ENCODE data around the gene ENDOV.

ENDOV gene

GRCh38 chr17:80427366-80428282 lies 12.7 kb downstream of the ENDOV start:
- Histone ChIP-seq H3K4me3 (ENCODE audit: low read depth, low read length) (peak overlapping the region; percentile 40), H3K27ac (peak overlapping the region; percentile 87), H3K27me3 (ENCODE audit: insufficient read depth, low read depth, severe bottlenecking) (no peaks in the 10 kb centered on the region), H3K36me3 (no peaks in the 10 kb centered on the region; the same call in 1 of the 2 replicates), H3K9me3 (ENCODE audit: severe bottlenecking) (no peaks in the 10 kb centered on the region)
- peak; percentile 98 for DNase-seq
- TF ChIP-seq CTCF (IDR thresholded peaks at IDR 0.05; ENCODE audit: low read depth, low read length) = no peak

GRCh38 chr17:80428363-80428762 lies 13.4 kb downstream of the ENDOV start:
- H3K27me3 ChIP-seq (ENCODE audit: insufficient read depth, low read depth, severe bottlenecking) = no peaks in the 10 kb centered on the region
- H3K36me3 ChIP-seq = no peaks in the 10 kb centered on the region; the same call in 1 of the 2 replicates
- H3K27ac ChIP-seq = peak overlapping the region; percentile 87
- peak overlapping the region; percentile 40 for H3K4me3 ChIP-seq (ENCODE audit: low read depth, low read length)
- DNase-seq = peak; percentile 60
- no peak for TF ChIP-seq CTCF (IDR thresholded peaks at IDR 0.05; ENCODE audit: low read depth, low read length)
- H3K9me3 ChIP-seq (ENCODE audit: severe bottlenecking) = no peaks in the 10 kb centered on the region

- TF ChIP-seq CTCF (IDR thresholded peaks at IDR 0.05; ENCODE audit: low read depth, low read length) = no peak
- peak; percentile 49 for DNase-seq
- Histone ChIP-seq H3K9me3 (ENCODE audit: severe bottlenecking) (no peaks in the 10 kb centered on the region), H3K27me3 (ENCODE audit: insufficient read depth, low read depth, severe bottlenecking) (no peaks in the 10 kb centered on the region), H3K4me3 (ENCODE audit: low read depth, low read length) (no peak overlapping the region), H3K27ac (peak overlapping the region; percentile 87), H3K36me3 (no peaks in the 10 kb centered on the region; the same call in 1 of the 2 replicates)
Measured at GRCh38 chr17:80428796-80429195, 13.8 kb downstream of the ENDOV start.

GRCh38 chr17:80429356-80430275 lies 14.6 kb downstream of the ENDOV start:
- no peak for DNase-seq
- no peak for TF ChIP-seq CTCF (IDR thresholded peaks at IDR 0.05; ENCODE audit: low read depth, low read length)

GRCh38 chr17:80430446-80431245 lies 15.7 kb downstream of the ENDOV start:
- no peak overlapping the region for H3K4me3 ChIP-seq (ENCODE audit: low read depth, low read length)
- no peaks in the 10 kb centered on the region; the same call in 1 of the 2 replicates for H3K36me3 ChIP-seq
- no peak for DNase-seq
- no peak overlapping the region for H3K27ac ChIP-seq
- no peak for TF ChIP-seq CTCF (IDR thresholded peaks at IDR 0.05; ENCODE audit: low read depth, low read length)
- H3K27me3 ChIP-seq (ENCODE audit: insufficient read depth, low read depth, severe bottlenecking) = no peaks in the 10 kb centered on the region
- H3K9me3 ChIP-seq (ENCODE audit: severe bottlenecking) = no peaks in the 10 kb centered on the region

More at GRCh38 chr17:80429356-80430275, 14.6 kb downstream of the ENDOV start:
- Histone ChIP-seq H3K36me3 (no peaks in the 10 kb centered on the region; the same call in 1 of the 2 replicates), H3K4me3 (ENCODE audit: low read depth, low read length) (no peak overlapping the region), H3K9me3 (ENCODE audit: severe bottlenecking) (no peaks in the 10 kb centered on the region), H3K27ac (peak overlapping the region; percentile 87), H3K27me3 (ENCODE audit: insufficient read depth, low read depth, severe bottlenecking) (no peaks in the 10 kb centered on the region)
